K562 (cell line): ENCODE measurements around the gene C3.

Experiments
- NCOA6 ChIP-seq: fragments of 450-650 bp; IDR thresholded peaks from 2 replicates; pipeline ENCODE4 v1.6.1; 2017; ENCODE audit warnings: mild to moderate bottlenecking
- STAT6 ChIP-seq: sonication (generic); formaldehyde crosslinking; IDR thresholded peaks from 2 replicates; pipeline ENCODE4 v1.8.1; 2023; ENCODE audit warnings: mild to moderate bottlenecking, missing genetic modification reagents
- YY1 ChIP-seq, 3 experiments: IDR thresholded peaks; 2 replicates each; pipeline ENCODE4 v1.6.1; 2011; ENCODE audit warnings: low read length in 2 of 3, mild to moderate bottlenecking in 2 of 3, moderate library complexity in 2 of 3, borderline replicate concordance in 1 of 3, control low read depth in 1 of 3, low read depth in 1 of 3; ENCODE audit not compliant: insufficient read depth in 3 of 3, insufficient replicate concordance in 2 of 3, control insufficient read depth in 1 of 3, insufficient read length in 1 of 3; ENCODE audit errors: extremely low read depth in 1 of 3
- ZNF253 ChIP-seq: fragments of 250-450 bp; sonication (Bioruptor Pico); conservative IDR thresholded peaks from 2 replicates; pipeline ENCODE4 v1.6.1; 2021; ENCODE audit warnings: mild to moderate bottlenecking

GRCh38 chr19:6730153-6730804, 9.8 kb upstream of the C3 start:
- TF ChIP-seq YY1 (IDR thresholded peaks at IDR 0.05; ENCODE audit: borderline replicate concordance in 1 of 3, control insufficient read depth in 1 of 3, extremely low read depth in 1 of 3, insufficient read depth in 3 of 3, insufficient read length in 1 of 3, insufficient replicate concordance in 2 of 3, low read depth in 1 of 3, low read length in 2 of 3) (no peak), NCOA6 (no peak), STAT6 (CRISPR knock-in tag) (no peak), ZNF253 (no peak)
